Measurements from ENCODE around the gene ZEB1. TPM values are rescaled to one million over a fixed set of nuclear protein-coding genes. Genes with fewer than 3 reads are reported as not detected.

Gene ZEB1
- total and polyA plus RNA-seq, 7 donors: 5.5 to 255 (median 215) TPM

GRCh38 chr10:31520986-31521831 lies 202.2 kb downstream of the ZEB1 start:
- 84 to 95% methylated on average over 4 of the region's 4 CpGs for WGBS, 2 donors
- intact Hi-C loops (cut with DNase I): no loop called here
- H3K27ac ChIP-seq: no peak overlapping the region
- no peak overlapping the region for H3K4me3 ChIP-seq
- H3K36me3 ChIP-seq: peaks cover 11 to 75% (median 32%) of the 10 kb centered on the region in 4 donors
- H3K9me3 ChIP-seq: no peaks in the 10 kb centered on the region
- no peaks in the 10 kb centered on the region for H3K4me1 ChIP-seq
- TF ChIP-seq POLR2A (IDR thresholded peaks at IDR 0.05) (no peak), POLR2AphosphoS5 (IDR thresholded peaks at IDR 0.05) (no peak), CTCF (IDR thresholded peaks at IDR 0.05) (no peak), EP300 (IDR thresholded peaks at IDR 0.05) (no peak)
- H3K27me3 ChIP-seq: no peaks in the 10 kb centered on the region
- DNase-seq: no peak

- intact Hi-C loops (cut with DNase I): no loop called here
- TF ChIP-seq EP300 (IDR thresholded peaks at IDR 0.05): no peak
- no peak for TF ChIP-seq POLR2AphosphoS5 (IDR thresholded peaks at IDR 0.05)
- TF ChIP-seq POLR2A (IDR thresholded peaks at IDR 0.05): no peak
- no peak for TF ChIP-seq CTCF (IDR thresholded peaks at IDR 0.05)
- no peak for DNase-seq
- Histone ChIP-seq H3K4me3 (no peak overlapping the region), H3K27ac (no peak overlapping the region), H3K27me3 (no peaks in the 10 kb centered on the region), H3K9me3 (no peaks in the 10 kb centered on the region), H3K4me1 (no peaks in the 10 kb centered on the region), H3K36me3 (peaks cover 14 to 88% (median 36%) of the 10 kb centered on the region in 4 donors)
- WGBS, 2 donors: 89 to 95% methylated on average over 4 of the region's 4 CpGs
Observed at GRCh38 chr10:31522820-31523219, 203.8 kb downstream of the ZEB1 start.

GRCh38 chr10:31524460-31524859 lies 205.4 kb downstream of the ZEB1 start:
- Histone ChIP-seq H3K9me3 (no peaks in the 10 kb centered on the region), H3K4me3 (no peak overlapping the region), H3K4me1 (peaks cover 0 to 5% (median 0%) of the 10 kb centered on the region in 4 donors), H3K27ac (no peak overlapping the region), H3K36me3 (peaks cover 14 to 80% (median 36%) of the 10 kb centered on the region in 4 donors), H3K27me3 (no peaks in the 10 kb centered on the region)
- intact Hi-C loops (cut with DNase I): no loop called here
- WGBS, 2 donors: 91 to 98% methylated on average over 4 of the region's 4 CpGs
- TF ChIP-seq CTCF (IDR thresholded peaks at IDR 0.05) (no peak), EP300 (IDR thresholded peaks at IDR 0.05) (no peak), POLR2A (IDR thresholded peaks at IDR 0.05) (no peak), POLR2AphosphoS5 (IDR thresholded peaks at IDR 0.05) (no peak)
- no peak for DNase-seq

GRCh38 chr10:31526178-31526577 lies 207.2 kb downstream of the ZEB1 start:
- 61 to 81% methylated on average over 4 of the region's 4 CpGs for WGBS, 2 donors
- intact Hi-C loops (cut with DNase I): no loop called here
- H3K27ac ChIP-seq: no peak overlapping the region
- H3K4me3 ChIP-seq: no peak overlapping the region
- no peaks in the 10 kb centered on the region for H3K27me3 ChIP-seq
- no peak for DNase-seq
- H3K36me3 ChIP-seq: peaks cover 11 to 63% (median 26%) of the 10 kb centered on the region in 4 donors
- TF ChIP-seq POLR2AphosphoS5 (IDR thresholded peaks at IDR 0.05) (no peak), EP300 (IDR thresholded peaks at IDR 0.05) (no peak), CTCF (IDR thresholded peaks at IDR 0.05) (no peak), POLR2A (IDR thresholded peaks at IDR 0.05) (no peak)
- peaks cover 0 to 5% (median 0%) of the 10 kb centered on the region in 4 donors for H3K4me1 ChIP-seq
- H3K9me3 ChIP-seq: no peaks in the 10 kb centered on the region

Measured in sigmoid colon (tissue), 7 donors.